GM19043 (cell line): ENCODE data around the gene PSMB7.

ENCODE experiments used
- ATAC-seq: cut with Tn5 transposase; IDR thresholded peaks from one replicate; pipeline ENCODE4 v1.9.1; 2021; ENCODE audit warnings: low read depth; ENCODE audit not compliant: unreplicated experiment

PSMB7 gene

DNA sequence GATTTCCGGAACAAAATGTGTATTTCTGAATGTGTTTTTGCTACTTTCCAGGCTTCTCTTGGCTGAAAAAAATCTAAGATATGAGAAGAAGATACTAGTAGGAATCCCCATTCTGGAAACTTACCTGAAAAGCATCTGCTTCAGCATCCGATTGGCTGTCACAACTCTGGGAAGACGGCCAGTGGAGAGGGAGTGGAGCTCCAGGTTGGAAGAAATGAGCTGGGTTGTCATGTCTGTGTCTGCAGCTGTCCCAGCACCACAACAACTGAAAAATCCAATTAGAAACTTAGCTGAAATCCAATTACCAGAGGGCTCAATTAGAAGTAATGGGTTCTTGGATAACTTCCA is 3.0 kb downstream of the PSMB7 start:
- no peak for ATAC-seq

- ATAC-seq, result no peak
Measured at GRCh38 chr9:124411514-124412227, 3.6 kb downstream of the PSMB7 start.

DNA sequence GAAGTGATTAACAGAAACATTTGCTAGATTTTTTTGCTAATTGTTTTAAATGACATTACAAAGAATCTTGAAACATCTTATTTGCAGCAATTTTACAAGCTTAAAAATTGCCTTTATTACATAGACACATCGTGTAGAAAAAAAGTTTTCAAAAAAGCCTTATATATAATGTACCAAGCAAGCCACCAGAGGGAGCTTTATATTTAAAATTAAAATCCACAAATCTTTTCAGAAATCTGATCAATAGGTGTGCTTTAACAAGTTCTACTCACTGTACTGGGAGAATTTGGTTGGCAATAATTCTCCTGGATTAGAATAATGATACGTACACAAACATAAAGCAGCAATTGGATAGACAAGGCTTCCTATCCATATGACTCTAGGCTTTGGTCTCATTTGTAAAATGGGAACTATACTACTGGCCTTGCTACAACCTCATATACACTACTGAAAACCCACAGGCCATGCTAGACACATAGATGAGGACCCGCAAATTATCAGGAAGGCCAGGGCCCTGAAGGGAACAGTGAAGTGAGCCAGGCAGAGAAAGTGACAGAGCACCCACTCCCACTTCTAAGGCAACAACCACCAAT is 4.8 kb downstream of the PSMB7 start:
- ATAC-seq, result no peak

- no peak for ATAC-seq
Measured at GRCh38 chr9:124409410-124409809, 5.8 kb downstream of the PSMB7 start.

- ATAC-seq, result no peak
Measured at GRCh38 chr9:124403246-124403645, 12.0 kb downstream of the PSMB7 start.

DNA sequence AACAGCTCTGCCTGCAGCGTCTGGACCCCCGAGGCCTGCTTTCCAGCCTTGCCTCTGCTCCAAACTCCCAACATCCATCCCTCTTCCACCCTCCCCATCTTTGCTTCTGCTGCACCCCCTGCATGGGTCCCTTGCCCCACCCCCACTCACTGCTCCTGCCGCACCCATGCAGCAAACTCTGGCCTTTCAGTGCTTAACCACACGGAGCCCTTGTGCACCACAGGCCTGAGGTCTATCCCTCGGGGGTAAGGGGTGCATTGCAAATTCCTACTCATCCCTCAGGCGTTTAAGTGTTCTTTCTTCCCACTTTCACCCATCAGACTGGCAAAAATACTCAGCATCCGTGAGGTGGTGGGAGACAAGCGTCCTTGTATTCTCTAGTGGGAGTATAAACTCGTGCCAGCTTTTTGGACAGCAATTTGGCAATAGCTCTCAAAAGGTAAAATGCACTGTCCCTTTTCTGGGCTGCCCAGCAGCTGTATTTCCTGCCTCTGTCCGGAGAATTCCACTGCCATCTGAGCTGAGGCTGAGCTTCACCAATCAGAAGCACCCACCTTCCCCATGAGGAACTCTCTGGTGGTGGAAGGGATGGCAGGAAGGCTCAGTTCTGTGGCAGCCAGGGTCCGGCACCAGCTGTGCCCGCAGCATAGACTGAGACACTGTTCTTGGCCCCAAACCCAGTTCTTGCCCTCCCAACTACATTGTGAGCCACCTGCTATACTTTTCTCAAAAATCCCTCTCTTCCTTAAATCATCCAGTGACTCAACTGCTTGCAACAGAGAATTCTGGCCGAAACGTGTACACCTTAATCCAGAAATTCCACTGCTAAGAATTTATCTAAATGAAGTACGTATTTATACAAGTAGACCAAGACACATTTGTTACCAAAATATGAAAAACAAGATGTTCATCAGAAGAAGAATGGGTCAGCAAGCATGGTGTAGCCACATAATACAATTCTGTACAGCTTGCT is 15.0 kb downstream of the PSMB7 start:
- ATAC-seq, result no peak

GRCh38 chr9:124399323-124399967 is 15.8 kb downstream of the PSMB7 start:
- no peak for ATAC-seq

- ATAC-seq, result no peak
Measured at GRCh38 chr9:124398191-124398935, 16.9 kb downstream of the PSMB7 start.

GRCh38 chr9:124395826-124396225 is 19.4 kb downstream of the PSMB7 start:
- no peak for ATAC-seq

GRCh38 chr9:124394596-124394995 is 20.6 kb downstream of the PSMB7 start:
- ATAC-seq, result no peak

- ATAC-seq, result no peak
Measured at GRCh38 chr9:124394167-124394566, 21.1 kb downstream of the PSMB7 start.

GRCh38 chr9:124392871-124393460 is 22.3 kb downstream of the PSMB7 start:
- no peak for ATAC-seq

DNA sequence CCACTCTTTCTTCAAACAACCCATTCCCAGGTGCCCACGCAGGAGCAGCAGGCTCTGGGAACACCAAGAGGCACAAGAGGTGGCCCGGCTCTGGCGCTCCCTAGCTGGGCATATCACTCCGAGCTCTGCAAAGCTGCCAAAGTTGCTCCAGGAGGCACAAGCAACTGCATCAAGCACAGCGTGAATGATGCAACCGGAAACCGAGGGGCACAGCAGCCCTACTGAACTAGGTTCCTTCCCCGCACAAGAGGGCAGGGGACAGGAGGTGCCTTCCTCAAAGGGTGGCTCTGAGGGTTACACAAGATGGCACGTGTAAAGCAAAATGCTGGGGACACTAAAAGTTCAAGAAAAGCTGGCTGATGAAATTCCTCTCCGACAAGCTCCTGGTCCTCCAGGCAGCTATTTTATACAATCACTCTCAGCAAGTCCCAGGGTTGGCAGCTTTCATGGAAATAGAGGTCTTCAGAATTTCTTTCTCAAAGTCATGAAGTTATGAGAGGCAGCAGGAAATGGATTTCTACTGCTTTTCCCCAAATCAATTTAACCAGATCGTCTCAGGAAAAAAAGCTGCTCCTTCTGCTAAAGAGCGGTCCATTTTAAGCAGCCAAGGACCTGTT is 22.9 kb downstream of the PSMB7 start:
- ATAC-seq, result no peak

GRCh38 chr9:124390794-124391658 is 24.2 kb downstream of the PSMB7 start:
- no peak for ATAC-seq

- ATAC-seq, result no peak
Measured at GRCh38 chr9:124389146-124389939, 25.9 kb downstream of the PSMB7 start.

DNA sequence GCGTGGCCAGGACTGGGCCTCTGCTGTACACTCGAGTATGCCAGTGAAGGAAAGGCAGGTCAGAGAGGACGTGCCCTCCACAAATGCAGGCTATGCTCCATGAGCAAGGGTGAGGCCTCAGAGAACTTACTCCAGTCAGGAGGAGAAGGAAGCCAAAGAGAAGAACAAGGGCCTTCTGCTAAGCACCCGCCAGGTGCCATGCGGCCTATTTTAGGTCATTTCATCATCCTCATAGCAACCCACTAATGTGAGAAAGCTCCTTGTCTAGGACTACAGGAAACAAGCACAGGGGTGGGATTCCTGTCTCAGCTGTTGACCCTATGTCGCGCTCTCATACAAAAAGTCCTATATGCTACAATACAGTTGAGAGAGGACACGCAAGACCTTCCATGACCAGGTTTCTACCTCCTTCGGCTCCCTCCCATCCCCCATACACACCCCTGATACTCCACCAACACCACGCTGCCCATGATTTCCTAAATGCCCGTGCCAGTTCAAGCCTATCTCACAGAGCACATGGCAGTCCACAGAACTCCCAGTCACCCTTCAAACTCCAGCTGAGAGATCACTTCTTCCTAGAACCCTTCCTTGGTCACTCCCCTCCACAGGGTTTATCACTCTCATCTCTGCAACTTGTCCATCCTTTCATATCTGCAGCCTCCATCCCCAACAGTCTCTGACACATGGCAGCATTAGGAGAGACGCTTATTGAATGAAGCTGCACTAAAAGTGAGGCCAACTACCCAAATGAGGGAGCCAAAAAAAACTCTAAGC is 26.8 kb downstream of the PSMB7 start:
- no peak for ATAC-seq

DNA sequence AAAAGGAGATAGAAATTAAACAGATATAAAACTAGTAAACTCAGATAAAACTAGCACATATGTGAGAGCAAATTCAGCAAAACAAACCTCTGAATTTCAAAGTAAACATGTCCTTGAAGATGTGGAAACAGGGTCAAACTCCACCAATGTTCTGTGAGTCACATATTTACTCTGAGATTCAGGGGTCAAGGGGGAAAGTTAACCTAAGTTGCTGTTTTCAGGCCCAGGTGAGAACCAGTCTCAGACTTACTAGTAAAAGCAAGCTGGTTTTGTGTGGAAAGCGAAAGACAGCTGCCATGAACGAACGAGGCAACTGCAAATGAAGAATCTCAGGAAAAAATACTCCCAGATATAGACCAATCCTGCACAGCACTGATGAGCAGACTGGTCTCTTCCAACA is 29.0 kb downstream of the PSMB7 start:
- no peak for ATAC-seq
